Activated T-cell treated with anti-CD3 and anti-CD28 coated beads for 1 hour (primary cell): ENCODE results near the gene IQCE.

Experiments used
- DNase-seq: peaks from one replicate; pipeline ENCODE4 v3.0.0-alpha.2; 2020; ENCODE audit warnings: low read depth

The IQCE gene

GRCh38 chr7:2558629-2559282 is at the start of gene IQCE:
Gene IQCE, plus strand, starts transcription at chr7:2558979. Its CDS starts 203 bp downstream, at chr7:2559182.
- peak; percentile 86 for DNase-seq

DNA sequence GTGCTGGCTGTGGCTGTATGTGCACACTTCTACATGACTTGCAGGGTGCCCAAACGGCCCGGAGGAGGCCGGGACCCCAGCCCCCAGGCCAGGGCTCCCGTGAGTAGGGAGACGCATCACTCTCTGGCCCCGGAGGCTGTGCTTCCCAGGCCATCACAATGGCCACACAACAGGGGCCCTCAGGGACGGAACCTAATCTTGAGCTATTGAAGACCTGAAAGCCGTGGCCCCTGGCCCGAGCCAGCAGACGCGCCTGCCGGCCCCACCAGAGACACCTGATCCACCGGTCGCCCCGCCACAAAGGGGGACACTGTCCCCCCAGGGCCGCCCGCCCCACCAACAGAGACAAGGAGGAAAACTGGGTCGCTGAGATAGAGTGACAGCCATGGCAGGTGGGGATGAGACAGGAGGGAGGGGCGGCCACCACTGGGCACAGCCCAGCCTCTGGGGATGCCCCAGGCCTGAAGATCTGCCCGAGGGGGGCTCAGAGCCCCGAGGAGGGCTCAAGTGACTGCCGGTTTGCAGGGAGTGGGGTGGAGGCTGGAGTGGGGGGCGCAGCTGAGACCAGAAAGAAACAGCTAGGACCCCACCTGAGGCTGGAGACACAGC is 49.4 kb upstream of the IQCE start:
- DNase-seq = no peak

- no peak for DNase-seq
Measured at GRCh38 chr7:2510130-2510776, 48.5 kb upstream of the IQCE start.

GRCh38 chr7:2510909-2511768 is 47.6 kb upstream of the IQCE start:
- DNase-seq = peak; percentile 56

DNA sequence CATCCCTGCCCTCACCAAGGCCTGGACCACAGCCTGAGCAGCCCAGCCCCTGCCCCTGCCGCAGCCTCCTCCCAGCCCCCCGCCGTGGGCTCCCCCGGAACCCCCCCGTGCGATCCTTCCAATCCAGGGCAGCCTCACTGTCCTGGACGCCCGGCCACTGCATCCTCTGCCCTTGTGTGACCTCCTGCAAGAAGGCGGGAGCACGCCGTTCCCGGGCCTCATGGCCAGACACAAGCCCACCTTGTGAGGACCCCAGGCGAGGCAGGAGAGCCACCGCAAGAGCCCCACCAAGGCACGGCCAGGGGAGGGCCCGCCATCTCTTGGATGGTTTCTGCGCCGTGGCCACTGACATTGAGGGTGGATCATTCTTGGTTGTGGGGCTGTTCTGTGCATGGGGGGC is 47.0 kb upstream of the IQCE start:
- no peak for DNase-seq

DNA sequence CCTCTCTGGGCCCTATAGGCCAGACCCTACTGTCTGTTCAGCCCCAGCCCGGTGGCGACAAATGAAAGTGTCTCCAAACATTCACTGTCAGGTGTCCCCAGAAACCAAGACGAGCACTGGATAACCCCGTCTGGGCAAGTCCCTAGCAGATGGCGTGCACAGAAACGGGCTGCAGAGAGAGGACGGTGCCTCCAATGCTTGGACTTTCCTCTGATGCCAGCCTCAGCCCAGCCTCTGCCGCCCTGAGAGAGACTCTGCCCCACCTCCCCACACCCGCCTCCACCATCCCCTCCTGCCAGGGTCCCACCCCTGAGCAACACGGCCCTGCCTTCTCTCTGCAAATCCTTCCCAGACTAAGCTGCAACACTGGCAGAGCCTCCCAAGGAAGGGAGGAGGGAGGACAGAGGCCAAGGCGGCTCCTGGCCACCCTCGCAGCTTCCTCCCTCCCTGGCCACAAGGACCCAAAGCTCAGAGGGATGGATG is 46.6 kb upstream of the IQCE start:
- DNase-seq = no peak

DNA sequence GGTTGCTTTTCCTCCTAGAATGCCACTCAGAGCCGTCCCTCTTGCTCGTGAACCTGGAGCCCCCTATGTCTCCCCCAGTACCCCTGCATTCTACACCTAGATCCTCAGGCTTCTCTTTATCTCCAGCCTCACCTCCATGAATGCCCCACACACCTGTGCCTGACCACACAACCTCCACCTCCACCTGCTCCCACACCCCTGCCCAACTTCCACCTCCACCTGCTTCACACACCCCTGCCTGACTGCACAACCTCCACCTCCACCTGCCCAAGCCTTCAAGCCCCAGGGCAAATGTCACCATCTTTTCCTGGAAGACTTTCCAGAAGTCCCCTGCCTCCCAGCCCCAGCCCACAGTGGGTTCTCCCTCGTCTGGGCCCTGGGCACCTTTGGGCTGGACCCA is 46.1 kb upstream of the IQCE start:
- no peak for DNase-seq

- no peak for DNase-seq
Measured at GRCh38 chr7:2513702-2514101, 45.1 kb upstream of the IQCE start.

DNA sequence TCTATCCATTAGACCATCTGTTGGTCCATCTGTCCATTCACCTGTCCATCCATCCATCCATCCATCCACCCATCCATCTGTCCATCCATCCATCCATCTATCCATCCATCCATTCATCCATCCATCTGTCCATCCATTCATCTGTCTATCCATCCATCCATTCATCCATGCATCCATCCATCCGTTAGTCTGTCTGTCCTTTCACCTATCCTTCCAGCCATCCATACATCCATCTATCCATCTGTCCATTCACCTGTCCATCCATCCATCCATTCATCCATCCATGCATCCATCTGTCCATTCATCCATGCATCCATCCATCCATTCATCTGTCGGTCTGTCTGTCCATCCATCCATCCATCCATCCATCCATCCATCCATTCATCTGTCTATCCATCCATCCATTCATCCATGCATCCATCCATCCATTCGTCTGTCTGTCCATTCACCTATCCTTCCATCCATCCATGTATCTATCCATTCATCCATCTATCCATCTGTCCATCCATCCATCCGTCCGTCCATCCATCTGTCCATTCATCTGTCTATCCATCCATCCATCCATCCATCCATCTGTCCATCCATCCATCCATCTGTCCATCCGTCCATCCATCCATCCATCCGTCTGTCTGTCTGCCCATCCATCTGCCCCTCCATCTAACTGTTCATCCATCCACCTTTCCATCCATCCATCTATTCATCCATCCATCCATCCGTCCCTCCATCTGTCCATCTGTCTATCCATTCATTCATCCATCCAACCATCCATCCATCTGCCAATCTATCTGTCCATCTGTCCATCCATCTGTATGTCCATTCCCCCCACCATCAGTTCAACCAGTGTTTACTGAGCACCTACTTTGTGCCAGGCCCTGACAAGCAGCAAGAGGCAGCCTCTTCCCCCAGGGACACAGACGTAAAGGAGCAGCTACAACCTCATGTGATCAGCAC is 44.0 kb upstream of the IQCE start:
- DNase-seq = no peak

- DNase-seq = no peak
Measured at GRCh38 chr7:2515424-2516193, 43.2 kb upstream of the IQCE start.

- DNase-seq = no peak
Measured at GRCh38 chr7:2516194-2516555, 42.6 kb upstream of the IQCE start.

GRCh38 chr7:2517026-2517425 is 41.8 kb upstream of the IQCE start:
- no peak for DNase-seq

DNA sequence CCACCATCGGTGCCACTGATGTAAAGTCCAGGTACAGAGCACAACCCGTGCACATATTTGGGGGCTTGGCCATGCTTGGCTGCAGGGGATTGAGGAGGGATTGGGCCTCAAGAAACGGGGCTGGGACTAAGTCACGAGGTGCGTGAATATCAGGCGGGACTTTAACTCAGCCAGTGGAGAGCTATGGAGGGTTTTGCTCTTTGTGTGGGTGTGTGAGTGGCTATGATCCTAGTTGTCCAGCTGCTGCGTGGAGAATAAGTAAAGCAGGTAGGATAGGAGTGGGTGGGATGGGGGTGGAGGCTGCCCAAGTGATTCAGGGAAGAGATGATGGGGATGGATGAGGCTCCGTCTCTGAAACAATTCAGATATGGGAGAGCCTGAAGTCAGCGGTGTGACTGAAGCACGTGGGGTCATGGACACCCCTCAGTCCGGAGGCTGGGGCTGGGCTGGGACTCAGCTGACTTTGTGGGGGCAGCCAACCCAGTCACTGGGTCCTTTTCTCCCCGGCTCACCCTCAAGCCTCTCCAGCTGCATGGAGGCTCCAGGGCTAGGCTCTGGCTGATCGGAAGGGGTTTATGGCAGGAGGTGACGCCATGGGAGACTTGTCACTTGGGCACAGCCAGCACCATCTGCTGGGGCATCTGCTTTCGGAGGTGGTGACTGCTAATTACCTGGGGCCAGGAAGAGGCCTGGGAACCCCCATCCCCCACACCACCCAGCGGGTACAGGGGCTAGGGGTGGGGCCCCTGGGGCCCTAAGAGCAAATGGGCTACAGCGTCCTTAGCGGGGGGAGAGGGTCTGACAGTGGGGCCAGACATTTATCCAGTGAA is 40.9 kb upstream of the IQCE start:
- DNase-seq = no peak

DNA sequence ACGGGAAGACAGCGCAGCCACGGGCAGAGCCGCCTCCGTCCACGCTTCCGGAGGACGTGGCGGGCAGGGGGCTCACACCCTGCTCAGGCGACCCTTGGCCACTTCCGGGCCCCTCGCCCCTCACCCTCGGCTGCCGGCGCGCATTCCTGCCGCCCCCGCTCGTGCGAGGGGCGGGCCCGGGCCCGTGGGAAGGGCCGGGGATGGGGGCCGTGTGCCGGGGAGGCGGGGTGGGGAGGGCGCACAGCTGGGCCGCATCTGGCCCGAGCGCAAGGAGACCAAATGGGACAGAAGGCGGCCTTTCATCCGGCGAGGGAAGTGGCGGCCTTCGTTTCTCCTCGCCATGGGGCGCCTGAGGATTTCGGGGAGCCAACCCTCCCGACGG is 40.1 kb upstream of the IQCE start:
- no peak for DNase-seq

- DNase-seq = peak; percentile 81
Measured at GRCh38 chr7:2519119-2519930, 39.5 kb upstream of the IQCE start, which contains the start of gene LFNG. Gene LFNG, plus strand, starts transcription at chr7:2519774. Its CDS starts 88 bp downstream, at chr7:2519862.

GRCh38 chr7:2520131-2520760 is 38.5 kb upstream of the IQCE start:
- DNase-seq = no peak

DNA sequence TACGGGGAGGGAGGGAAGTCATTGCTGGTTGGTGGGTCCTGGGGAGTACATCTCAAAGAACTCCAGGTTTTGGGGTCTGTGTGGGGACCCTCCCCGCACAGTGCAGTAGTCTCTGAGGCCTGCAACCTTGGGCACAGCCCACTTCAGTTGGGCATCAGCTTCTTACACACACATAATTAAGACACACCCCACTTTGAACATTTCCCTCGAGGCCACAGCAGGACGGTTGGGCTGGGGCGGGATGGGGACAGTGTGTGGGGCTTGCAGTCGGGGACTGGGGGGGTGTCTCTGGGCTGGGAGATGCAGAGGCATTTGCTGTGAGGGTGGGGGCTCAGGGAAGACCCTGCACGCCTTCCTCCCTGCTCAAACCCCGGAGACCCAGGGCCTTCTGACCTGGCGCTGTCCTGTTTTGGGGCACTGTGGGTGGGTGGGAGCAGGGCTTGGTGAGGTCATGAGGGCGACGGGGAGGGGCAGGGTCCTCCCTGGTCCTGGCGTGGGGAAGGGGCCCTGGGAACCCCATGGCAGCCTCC is 38.0 kb upstream of the IQCE start:
- DNase-seq = no peak

GRCh38 chr7:2521341-2521745 is 37.4 kb upstream of the IQCE start:
- no peak for DNase-seq
